Liver (tissue), 9 donors: ENCODE results near the gene UTF1. TPM values are rescaled to one million over a fixed set of nuclear protein-coding genes. Genes with fewer than 3 reads are reported as not detected.

Experiments used
- DNase-seq: peaks from one replicate; pipeline ENCODE4 v3.0.0-alpha.2; 2017; ENCODE audit warnings: low spot score
- H3K27ac ChIP-seq, 2 donors: one replicate each; pipeline ENCODE4 v1.7.0; 2013; ENCODE audit warnings: inconsistent platforms in 2 of 2, low read length in 2 of 2, control low read depth in 1 of 2, low read depth in 1 of 2, mild to moderate bottlenecking in 1 of 2
- H3K27me3 ChIP-seq, 4 donors: one replicate each; pipeline versions ENCODE4 v1.6.1 to v1.7.0; 2013; ENCODE audit warnings: low read length in 3 of 4, inconsistent platforms in 1 of 4, mild to moderate bottlenecking in 1 of 4, moderate library complexity in 1 of 4; ENCODE audit not compliant: control insufficient read depth in 4 of 4, insufficient read depth in 4 of 4
- H3K36me3 ChIP-seq, 4 donors: one replicate each; pipeline versions ENCODE4 v1.6.1 to v1.7.0; 2013; ENCODE audit warnings: low read length in 3 of 4, mild to moderate bottlenecking in 3 of 4, low read depth in 1 of 4, moderate library complexity in 1 of 4; ENCODE audit not compliant: control insufficient read depth in 4 of 4, insufficient read depth in 3 of 4
- H3K4me1 ChIP-seq, 4 donors: one replicate each; pipeline versions ENCODE4 v1.6.1 to v1.7.0; 2013; ENCODE audit warnings: low read length in 3 of 4, mild to moderate bottlenecking in 3 of 4, moderate library complexity in 1 of 4; ENCODE audit not compliant: control insufficient read depth in 4 of 4, insufficient read depth in 4 of 4
- H3K4me3 ChIP-seq, 3 donors: one replicate each; pipeline versions ENCODE4 v1.6.1 to v1.7.0; 2013; ENCODE audit warnings: low read length in 3 of 3, control low read depth in 1 of 3, low read depth in 1 of 3, mild to moderate bottlenecking in 1 of 3
- H3K9ac ChIP-seq, 2 donors: one replicate each; pipeline ENCODE4 v1.7.0; 2013; ENCODE audit warnings: low read length in 2 of 2, mild to moderate bottlenecking in 2 of 2, moderate library complexity in 2 of 2, control low read depth in 1 of 2, low read depth in 1 of 2
- H3K9me3 ChIP-seq, 4 donors: one replicate each; pipeline versions ENCODE4 v1.6.1 to v1.7.0; 2013; ENCODE audit warnings: low read length in 3 of 4; ENCODE audit not compliant: control insufficient read depth in 4 of 4
- ATF3 ChIP-seq: IDR thresholded peaks from 2 replicates; pipeline ENCODE4 v1.6.1; 2016; ENCODE audit warnings: antibody characterized with exemption
- CTCF ChIP-seq: fragments of 150-350 bp; IDR thresholded peaks from 2 replicates; pipeline ENCODE4 v1.5.1; 2017; ENCODE audit warnings: improper control_type of control experiment, low read depth, low read length; ENCODE audit not compliant: missing input control
- EGR1 ChIP-seq, 2 donors: IDR thresholded peaks; 2 replicates each; pipeline ENCODE4 v1.6.1; 2016 to 2018; ENCODE audit warnings: antibody characterized with exemption in 2 of 2, low read depth in 2 of 2
- FOXA1 ChIP-seq: IDR thresholded peaks from 2 replicates; pipeline ENCODE4 v1.6.1; 2016; ENCODE audit warnings: antibody characterized with exemption
- FOXA2 ChIP-seq: IDR thresholded peaks from 2 replicates; pipeline ENCODE4 v1.6.1; 2016; ENCODE audit warnings: antibody characterized with exemption
- GABPA ChIP-seq, 2 donors: IDR thresholded peaks in 1 of 2; conservative IDR thresholded peaks in 1 of 2; 2 replicates each; pipeline ENCODE4 v1.6.1; 2016; ENCODE audit warnings: antibody characterized with exemption in 2 of 2, mild to moderate bottlenecking in 1 of 2, moderate library complexity in 1 of 2
- HNF4A ChIP-seq, 2 donors: conservative IDR thresholded peaks; 2 replicates each; pipeline ENCODE4 v1.6.1; 2016; ENCODE audit warnings: antibody characterized with exemption in 2 of 2, mild to moderate bottlenecking in 2 of 2
- HNF4G ChIP-seq: IDR thresholded peaks from 2 replicates; pipeline ENCODE4 v1.6.1; 2016; ENCODE audit warnings: antibody characterized with exemption
- JUND ChIP-seq, 2 donors: IDR thresholded peaks; 2 replicates each; pipeline ENCODE4 v1.6.1; 2016; ENCODE audit warnings: antibody characterized with exemption in 2 of 2
- MAX ChIP-seq: IDR thresholded peaks from 2 replicates; pipeline ENCODE4 v1.6.1; 2016; ENCODE audit warnings: antibody characterized with exemption
- NR2F2 ChIP-seq: IDR thresholded peaks from 2 replicates; pipeline ENCODE4 v1.6.1; 2016; ENCODE audit warnings: antibody characterized with exemption
- RAD21 ChIP-seq, 2 donors: IDR thresholded peaks; 2 replicates each; pipeline ENCODE4 v1.6.1; 2016; ENCODE audit warnings: antibody characterized with exemption in 2 of 2, mild to moderate bottlenecking in 2 of 2
- RXRA ChIP-seq, 2 donors: IDR thresholded peaks; 2 replicates each; pipeline ENCODE4 v1.6.1; 2017 to 2018; ENCODE audit warnings: antibody characterized with exemption in 2 of 2, mild to moderate bottlenecking in 1 of 2
- SP1 ChIP-seq: IDR thresholded peaks from 2 replicates; pipeline ENCODE4 v1.6.1; 2018; ENCODE audit warnings: antibody characterized with exemption, mild to moderate bottlenecking
- TAF1 ChIP-seq: conservative IDR thresholded peaks from 2 replicates; pipeline ENCODE4 v1.6.1; 2016; ENCODE audit warnings: antibody characterized with exemption, mild to moderate bottlenecking
- YY1 ChIP-seq: IDR thresholded peaks from 2 replicates; pipeline ENCODE4 v1.6.1; 2016; ENCODE audit warnings: antibody characterized with exemption, mild to moderate bottlenecking
- ZBTB33 ChIP-seq: IDR thresholded peaks from 2 replicates; pipeline ENCODE4 v1.6.1; 2016; ENCODE audit warnings: antibody characterized with exemption
- WGBS: extraction: QIAGEN DNeasy Blood & Tissue Kit; methylation state at CpG from one replicate; pipeline ENCODE4 v1.1.7; 2013; 5-methylcytosine and 5-hydroxymethylcytosine counted together
- polyA plus RNA-seq, 2 donors: library from polyadenylated mRNA; stranded (reverse) in 1 of 2; unstranded in 1 of 2; fragments of 200-250 nt in 1 of 2; fragments of >200 nt in 1 of 2; fragmentation: Nextera tagmentation in 1 of 2; extraction: Ambion mirVana in 1 of 2; gene quantifications; one replicate each; pipeline versions ENCODE4 v1.2.1 to v1.2.3, GENCODE V29; 2013 to 2015
- total RNA-seq, 2 donors: library from RNA; depleted of rRNA; stranded (reverse); fragments of >200 nt; gene quantifications; one replicate each; pipeline ENCODE4 v1.2.3, GENCODE V29; 2014
- TF ChIP-seq, protein P1 (sequence below): IDR thresholded peaks from 2 replicates; pipeline ENCODE4 v1.6.1; 2016; ENCODE audit warnings: antibody characterized with exemption, mild to moderate bottlenecking
- donor health status: healthy.
- donor health status: healthy.
- donor health status: healthy.
- donor health status: healthy.
- donor health status: healthy.

The UTF1 gene
- total and polyA plus RNA-seq, 4 donors, result not detected

- Histone ChIP-seq H3K36me3 (no peaks in the 10 kb centered on the region), H3K9me3 (no peaks in the 10 kb centered on the region), H3K4me3 (no peak overlapping the region), H3K4me1 (peaks cover 0 to 6% (median 2%) of the 10 kb centered on the region in 4 donors), H3K27ac (no peak overlapping the region), H3K9ac (no peak overlapping the region), H3K27me3 (peaks cover 0 to 3% (median 2%) of the 10 kb centered on the region in 4 donors)
- no peak for TF ChIP-seq HNF4G
- no peak for TF ChIP-seq NR2F2
- no peak for TF ChIP-seq FOXA2
- TF ChIP-seq RAD21 (IDR thresholded peaks at IDR 0.05), result no peak
- no peak for TF ChIP-seq HNF4A (conservative IDR thresholded peaks at IDR 0.05)
- no peak for TF ChIP-seq EGR1 (IDR thresholded peaks at IDR 0.05; ENCODE audit: low read depth in 2 of 2)
- TF ChIP-seq CTCF, result no peak
- TF ChIP-seq MAX, result no peak
- TF ChIP-seq JUND (IDR thresholded peaks at IDR 0.05), result no peak
- TF ChIP-seq SP1, result no peak
- TF ChIP-seq, protein P1, sequence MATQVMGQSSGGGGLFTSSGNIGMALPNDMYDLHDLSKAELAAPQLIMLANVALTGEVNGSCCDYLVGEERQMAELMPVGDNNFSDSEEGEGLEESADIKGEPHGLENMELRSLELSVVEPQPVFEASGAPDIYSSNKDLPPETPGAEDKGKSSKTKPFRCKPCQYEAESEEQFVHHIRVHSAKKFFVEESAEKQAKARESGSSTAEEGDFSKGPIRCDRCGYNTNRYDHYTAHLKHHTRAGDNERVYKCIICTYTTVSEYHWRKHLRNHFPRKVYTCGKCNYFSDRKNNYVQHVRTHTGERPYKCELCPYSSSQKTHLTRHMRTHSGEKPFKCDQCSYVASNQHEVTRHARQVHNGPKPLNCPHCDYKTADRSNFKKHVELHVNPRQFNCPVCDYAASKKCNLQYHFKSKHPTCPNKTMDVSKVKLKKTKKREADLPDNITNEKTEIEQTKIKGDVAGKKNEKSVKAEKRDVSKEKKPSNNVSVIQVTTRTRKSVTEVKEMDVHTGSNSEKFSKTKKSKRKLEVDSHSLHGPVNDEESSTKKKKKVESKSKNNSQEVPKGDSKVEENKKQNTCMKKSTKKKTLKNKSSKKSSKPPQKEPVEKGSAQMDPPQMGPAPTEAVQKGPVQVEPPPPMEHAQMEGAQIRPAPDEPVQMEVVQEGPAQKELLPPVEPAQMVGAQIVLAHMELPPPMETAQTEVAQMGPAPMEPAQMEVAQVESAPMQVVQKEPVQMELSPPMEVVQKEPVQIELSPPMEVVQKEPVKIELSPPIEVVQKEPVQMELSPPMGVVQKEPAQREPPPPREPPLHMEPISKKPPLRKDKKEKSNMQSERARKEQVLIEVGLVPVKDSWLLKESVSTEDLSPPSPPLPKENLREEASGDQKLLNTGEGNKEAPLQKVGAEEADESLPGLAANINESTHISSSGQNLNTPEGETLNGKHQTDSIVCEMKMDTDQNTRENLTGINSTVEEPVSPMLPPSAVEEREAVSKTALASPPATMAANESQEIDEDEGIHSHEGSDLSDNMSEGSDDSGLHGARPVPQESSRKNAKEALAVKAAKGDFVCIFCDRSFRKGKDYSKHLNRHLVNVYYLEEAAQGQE, result no peak
- TF ChIP-seq TAF1, result no peak
- no peak for TF ChIP-seq RXRA (IDR thresholded peaks at IDR 0.05)
- TF ChIP-seq GABPA (IDR thresholded peaks at IDR 0.05 in 1 of 2, conservative IDR thresholded peaks at IDR 0.05 in 1 of 2), result no peak
- no peak for TF ChIP-seq FOXA1
- TF ChIP-seq ZBTB33, result no peak
- no peak for TF ChIP-seq ATF3
- no peak for TF ChIP-seq YY1
- 64% methylated on average over 12 of the region's 12 CpGs for WGBS
- no peak for DNase-seq
These were observed 16.2 kb downstream of the UTF1 start for GRCh38 chr10:133246236-133246626.
